GM12891 (cell line): ENCODE data around the gene RIC8A.

ENCODE experiments used
- PAX5 ChIP-seq: IDR thresholded peaks from 2 replicates; pipeline ENCODE4 v1.6.1; 2011; ENCODE audit warnings: low read length, moderate library complexity, mild to moderate bottlenecking; ENCODE audit not compliant: insufficient read depth, severe bottlenecking
- POLR2A ChIP-seq: IDR thresholded peaks from 2 replicates; pipeline ENCODE4 v1.6.1; 2011; ENCODE audit warnings: low read depth, low read length, control low read depth
- POLR2AphosphoS5 ChIP-seq: IDR thresholded peaks from 2 replicates; pipeline ENCODE4 v1.6.1; 2011; ENCODE audit warnings: low read depth, low read length, control low read depth
- POU2F2 ChIP-seq: IDR thresholded peaks from 2 replicates; pipeline ENCODE4 v1.6.1; 2011; ENCODE audit warnings: low read depth, mild to moderate bottlenecking, control low read depth, low read length, moderate library complexity
- SPI1 ChIP-seq: IDR thresholded peaks from 2 replicates; pipeline ENCODE4 v1.6.1; 2011; ENCODE audit warnings: low read depth, low read length, control low read depth
- TAF1 ChIP-seq: IDR thresholded peaks from 2 replicates; pipeline ENCODE4 v1.6.1; 2011; ENCODE audit warnings: low read depth, low read length, control low read depth

DNA sequence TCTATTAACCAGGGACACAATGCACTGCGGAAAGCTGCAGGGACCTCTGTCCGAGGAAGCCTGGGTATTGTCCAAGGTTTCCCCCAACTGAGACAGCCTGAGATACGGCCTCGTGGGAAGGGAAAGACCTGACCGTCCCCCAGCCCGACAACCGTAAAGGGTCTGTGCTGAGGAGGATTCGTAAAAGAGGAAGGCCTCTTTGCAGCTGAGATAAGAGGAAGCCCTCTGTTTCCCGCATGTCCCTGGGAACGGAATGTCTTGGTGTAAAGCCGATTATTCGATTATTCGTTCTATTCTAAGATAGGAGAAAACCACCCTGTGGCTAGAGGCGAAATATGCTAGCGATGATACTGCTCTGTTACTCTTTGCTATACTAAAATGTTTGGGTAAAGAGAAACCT is 5.5 kb upstream of the RIC8A start:
- TF ChIP-seq POLR2A (no peak), TAF1 (no peak), POLR2AphosphoS5 (no peak), SPI1 (no peak), POU2F2 (no peak), PAX5 (no peak)
